ENCODE results near the gene CLDN3. TPM values are rescaled to one million over a fixed set of nuclear protein-coding genes. Genes with fewer than 3 reads are reported as not detected.

CLDN3 gene
- total and polyA plus RNA-seq, 9 of the 15 experiments (the other 6 are each of a cell fraction or from before 2014, with no cell fraction given) = 0.29 TPM; not detected in 8

DNA sequence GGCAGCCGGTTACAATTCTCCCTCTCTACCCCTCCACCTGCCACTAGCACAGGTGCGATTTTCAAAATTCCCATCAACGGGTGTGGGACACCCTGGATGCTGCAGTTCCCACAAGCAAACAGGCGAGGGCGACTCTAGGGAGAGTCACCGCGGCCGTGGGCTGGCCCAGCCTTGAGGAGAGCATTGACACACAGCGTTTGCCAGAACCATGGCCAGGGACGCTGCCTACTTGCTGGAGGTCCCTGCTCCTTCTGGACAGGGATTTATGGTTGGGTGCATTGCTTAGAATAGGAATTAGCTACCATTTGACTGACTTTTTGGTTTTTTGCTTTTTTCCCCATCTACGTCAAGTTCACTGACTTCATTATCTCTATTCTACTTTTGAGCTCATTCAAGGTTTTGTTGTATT, 41.7 kb upstream of the CLDN3 start (continued):
- TF ChIP-seq ZBTB11 (CRISPR knock-in tag; IDR thresholded peaks at IDR 0.05) = no peak
- no peak for TF ChIP-seq TBL1XR1 (IDR thresholded peaks at IDR 0.05; ENCODE audit: low read length in 2 of 2)
- TF ChIP-seq KLF16 (IDR thresholded peaks at IDR 0.05) = peak; percentile 45; the same call in 1 of the 2 replicates
- TF ChIP-seq HNRNPH1 (optimal IDR thresholded peaks at IDR 0.05; ENCODE audit: low read depth, low read length) = no peak
- TF ChIP-seq HDAC3 (IDR thresholded peaks at IDR 0.05; ENCODE audit: borderline replicate concordance, partially characterized antibody) = no peak
- TF ChIP-seq, protein P1, sequence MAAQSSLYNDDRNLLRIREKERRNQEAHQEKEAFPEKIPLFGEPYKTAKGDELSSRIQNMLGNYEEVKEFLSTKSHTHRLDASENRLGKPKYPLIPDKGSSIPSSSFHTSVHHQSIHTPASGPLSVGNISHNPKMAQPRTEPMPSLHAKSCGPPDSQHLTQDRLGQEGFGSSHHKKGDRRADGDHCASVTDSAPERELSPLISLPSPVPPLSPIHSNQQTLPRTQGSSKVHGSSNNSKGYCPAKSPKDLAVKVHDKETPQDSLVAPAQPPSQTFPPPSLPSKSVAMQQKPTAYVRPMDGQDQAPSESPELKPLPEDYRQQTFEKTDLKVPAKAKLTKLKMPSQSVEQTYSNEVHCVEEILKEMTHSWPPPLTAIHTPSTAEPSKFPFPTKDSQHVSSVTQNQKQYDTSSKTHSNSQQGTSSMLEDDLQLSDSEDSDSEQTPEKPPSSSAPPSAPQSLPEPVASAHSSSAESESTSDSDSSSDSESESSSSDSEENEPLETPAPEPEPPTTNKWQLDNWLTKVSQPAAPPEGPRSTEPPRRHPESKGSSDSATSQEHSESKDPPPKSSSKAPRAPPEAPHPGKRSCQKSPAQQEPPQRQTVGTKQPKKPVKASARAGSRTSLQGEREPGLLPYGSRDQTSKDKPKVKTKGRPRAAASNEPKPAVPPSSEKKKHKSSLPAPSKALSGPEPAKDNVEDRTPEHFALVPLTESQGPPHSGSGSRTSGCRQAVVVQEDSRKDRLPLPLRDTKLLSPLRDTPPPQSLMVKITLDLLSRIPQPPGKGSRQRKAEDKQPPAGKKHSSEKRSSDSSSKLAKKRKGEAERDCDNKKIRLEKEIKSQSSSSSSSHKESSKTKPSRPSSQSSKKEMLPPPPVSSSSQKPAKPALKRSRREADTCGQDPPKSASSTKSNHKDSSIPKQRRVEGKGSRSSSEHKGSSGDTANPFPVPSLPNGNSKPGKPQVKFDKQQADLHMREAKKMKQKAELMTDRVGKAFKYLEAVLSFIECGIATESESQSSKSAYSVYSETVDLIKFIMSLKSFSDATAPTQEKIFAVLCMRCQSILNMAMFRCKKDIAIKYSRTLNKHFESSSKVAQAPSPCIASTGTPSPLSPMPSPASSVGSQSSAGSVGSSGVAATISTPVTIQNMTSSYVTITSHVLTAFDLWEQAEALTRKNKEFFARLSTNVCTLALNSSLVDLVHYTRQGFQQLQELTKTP (IDR thresholded peaks at IDR 0.05; ENCODE audit: low read depth in 1 of 2, partially characterized antibody in 2 of 2) = no peak
- TF ChIP-seq RBM14 (IDR thresholded peaks at IDR 0.05; ENCODE audit: borderline replicate concordance, insufficient read depth, low read depth, low read length) = no peak
- no peak for TF ChIP-seq MXI1 (IDR thresholded peaks at IDR 0.05; ENCODE audit: low read depth, low read length)
- TF ChIP-seq POLR3G (IDR thresholded peaks at IDR 0.05; ENCODE audit: extremely low read depth, insufficient read length, insufficient replicate concordance) = no peak
- no peak for TF ChIP-seq CHD2 (IDR thresholded peaks at IDR 0.05; ENCODE audit: low read depth, low read length)
- TF ChIP-seq BRD9 (IDR thresholded peaks at IDR 0.05; ENCODE audit: low read depth, partially characterized antibody) = no peak
- TF ChIP-seq HDAC8 (tag; IDR thresholded peaks at IDR 0.05) = no peak
- TF ChIP-seq RBM39 (optimal IDR thresholded peaks at IDR 0.05; ENCODE audit: low read depth, low read length) = no peak
- peak; percentile 54 for TF ChIP-seq ZFP36 (IDR thresholded peaks at IDR 0.05; ENCODE audit: low read depth, low read length, partially characterized antibody)
- TF ChIP-seq MEF2A (IDR thresholded peaks at IDR 0.05; ENCODE audit: control insufficient read depth, low read depth, low read length) = no peak
- TF ChIP-seq, protein P2, sequence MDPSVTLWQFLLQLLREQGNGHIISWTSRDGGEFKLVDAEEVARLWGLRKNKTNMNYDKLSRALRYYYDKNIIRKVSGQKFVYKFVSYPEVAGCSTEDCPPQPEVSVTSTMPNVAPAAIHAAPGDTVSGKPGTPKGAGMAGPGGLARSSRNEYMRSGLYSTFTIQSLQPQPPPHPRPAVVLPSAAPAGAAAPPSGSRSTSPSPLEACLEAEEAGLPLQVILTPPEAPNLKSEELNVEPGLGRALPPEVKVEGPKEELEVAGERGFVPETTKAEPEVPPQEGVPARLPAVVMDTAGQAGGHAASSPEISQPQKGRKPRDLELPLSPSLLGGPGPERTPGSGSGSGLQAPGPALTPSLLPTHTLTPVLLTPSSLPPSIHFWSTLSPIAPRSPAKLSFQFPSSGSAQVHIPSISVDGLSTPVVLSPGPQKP (CRISPR knock-in tag; IDR thresholded peaks at IDR 0.05) = no peak
